Natural killer cell (primary cell): Measurements from ENCODE around the gene PATJ. TPM values are rescaled to one million over a fixed set of nuclear protein-coding genes. Genes with fewer than 3 reads are reported as not detected.
A peak's percentile ranks its signal among the peaks of the same experiment; 100 is the strongest.

ENCODE experiments used
- ATAC-seq, 3 donors: fragments of 150-1000 bp in 2 of 3; fragments of 200-7000 bp in 1 of 3; cut with Tn5 transposase; 1 replicate in 1 of 3; 2 replicates in 2 of 3; pipeline ENCODE4 v1.10.0; 2021; ENCODE audit warnings: mild to moderate bottlenecking in 2 of 3, moderate library complexity in 2 of 3
- DNase-seq, 2 donors: peaks; one replicate each; pipeline versions ENCODE4 v3.0.0 to v3.0.0-alpha.2; 2013 to 2021; ENCODE audit warnings: mixed read lengths in 1 of 2
- H3K27ac ChIP-seq: one replicate; pipeline ENCODE4 v1.5.1; 2013; ENCODE audit warnings: mild to moderate bottlenecking, low read length
- H3K27me3 ChIP-seq: one replicate; pipeline ENCODE4 v1.6.1; 2013; ENCODE audit warnings: low read length; ENCODE audit not compliant: control insufficient read depth, insufficient read depth
- H3K36me3 ChIP-seq: one replicate; pipeline ENCODE4 v1.6.1; 2013; ENCODE audit warnings: low read length; ENCODE audit not compliant: control insufficient read depth, insufficient read depth
- H3K4me1 ChIP-seq: one replicate; pipeline ENCODE4 v1.6.1; 2013; ENCODE audit warnings: low read length; ENCODE audit not compliant: control insufficient read depth, insufficient read depth
- H3K4me3 ChIP-seq: one replicate; pipeline ENCODE4 v1.5.1; 2013; ENCODE audit warnings: low read length
- H3K9me3 ChIP-seq: one replicate; pipeline ENCODE4 v1.6.1; 2013; ENCODE audit warnings: low read length; ENCODE audit not compliant: control insufficient read depth, insufficient read depth
- H3K27ac Mint-ChIP-seq, 2 donors: one replicate each; pipeline ENCODE4 v1.8.0; 2022; ENCODE audit warnings: mild to moderate bottlenecking in 2 of 2, mixed read lengths in 2 of 2, moderate library complexity in 1 of 2
- H3K27me3 Mint-ChIP-seq, 2 donors: one replicate each; pipeline ENCODE4 v1.8.0; 2022; ENCODE audit warnings: low read depth in 2 of 2, mixed read lengths in 2 of 2
- H3K36me3 Mint-ChIP-seq: one replicate; pipeline ENCODE4 v1.8.0; 2022; ENCODE audit warnings: mixed read lengths
- H3K4me1 Mint-ChIP-seq, 2 donors: one replicate each; pipeline ENCODE4 v1.8.0; 2022; ENCODE audit warnings: mixed read lengths in 2 of 2
- H3K4me3 Mint-ChIP-seq: one replicate; pipeline ENCODE4 v1.8.0; 2022; ENCODE audit warnings: mild to moderate bottlenecking, moderate library complexity, mixed read lengths
- H3K9me3 Mint-ChIP-seq, 2 donors: one replicate each; pipeline ENCODE4 v1.8.0; 2022; ENCODE audit warnings: mixed read lengths in 2 of 2
- WGBS: methylation state at CpG from one replicate; pipeline ENCODE4 v1.1.7; 2013; ENCODE audit warnings: missing lambda C conversion rate; ENCODE audit not compliant: insufficient coverage; 5-methylcytosine and 5-hydroxymethylcytosine counted together
- intact Hi-C: fragments of 100-400 bp; cut with micrococcal nuclease; formaldehyde crosslinking; loops from one replicate; pipeline ENCODE4 v1.14.2; 2022
- total RNA-seq, 4 donors: library from RNA; stranded (reverse); fragments of 120-200 nt in 1 of 4; gene quantifications; one replicate each; pipeline versions ENCODE4 v1.2.3 to v1.2.4, GENCODE V29; 2013 to 2022
- TF ChIP-seq, protein P1 (sequence below): fragments of 200-600 bp; IDR thresholded peaks from one replicate; pipeline ENCODE4 v1.8.0; 2022; ENCODE audit warnings: antibody characterized with exemption

The PATJ gene
- total RNA-seq, 3 donors from 2014 or later (not counting 1 experiment from before 2014, with no cell fraction given), result 15.0 to 18.5 (median 16.7) TPM

DNA sequence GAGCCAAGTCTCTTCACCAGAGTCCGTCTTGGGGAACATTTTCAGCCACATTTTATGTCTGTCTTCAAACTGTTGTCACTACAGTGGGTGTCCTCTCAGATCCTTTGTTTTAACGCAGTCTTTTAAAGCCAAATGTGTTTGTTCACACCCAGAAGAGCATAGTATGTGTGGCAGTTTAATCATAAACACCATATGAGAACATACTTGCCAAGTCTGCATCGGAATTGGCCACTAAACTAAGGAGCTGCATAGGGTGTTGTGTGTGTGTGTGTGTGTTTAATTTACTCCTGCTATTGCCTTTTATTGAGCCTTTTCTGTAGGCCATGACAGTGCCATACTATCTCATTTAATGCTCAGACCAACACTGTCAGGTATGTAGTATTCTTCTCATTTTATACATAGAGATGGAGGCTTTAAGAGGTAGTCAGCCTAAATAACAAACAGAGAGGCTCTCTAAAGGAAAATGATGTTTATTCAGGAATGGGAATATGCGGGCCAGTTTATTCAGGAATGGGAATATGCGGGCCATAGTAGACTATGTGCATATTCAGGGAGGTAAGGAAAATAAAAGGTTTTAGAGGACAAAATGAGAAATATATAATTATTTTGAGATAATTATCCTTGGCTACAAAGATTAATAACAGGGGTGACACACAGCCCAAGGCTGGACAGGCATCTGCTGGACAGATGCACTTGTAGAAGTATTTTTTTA is 384.5 kb downstream of the PATJ start:
- peaks cover 5% of the 10 kb centered on the region for H3K36me3 ChIP-seq
- H3K27ac ChIP-seq, result no peak overlapping the region
- H3K4me1 ChIP-seq, result no peaks in the 10 kb centered on the region
- Mint-ChIP-seq H3K4me1 (no peaks in the 10 kb centered on the region), H3K27ac (no peak overlapping the region), H3K27me3 (no peaks in the 10 kb centered on the region), H3K36me3 (no peaks in the 10 kb centered on the region), H3K4me3 (no peak overlapping the region), H3K9me3 (no peaks in the 10 kb centered on the region)
- no peaks in the 10 kb centered on the region for H3K27me3 ChIP-seq
- no peak for DNase-seq
- 97% methylated on average over 4 of the region's 5 CpGs for WGBS
- TF ChIP-seq, protein P1, sequence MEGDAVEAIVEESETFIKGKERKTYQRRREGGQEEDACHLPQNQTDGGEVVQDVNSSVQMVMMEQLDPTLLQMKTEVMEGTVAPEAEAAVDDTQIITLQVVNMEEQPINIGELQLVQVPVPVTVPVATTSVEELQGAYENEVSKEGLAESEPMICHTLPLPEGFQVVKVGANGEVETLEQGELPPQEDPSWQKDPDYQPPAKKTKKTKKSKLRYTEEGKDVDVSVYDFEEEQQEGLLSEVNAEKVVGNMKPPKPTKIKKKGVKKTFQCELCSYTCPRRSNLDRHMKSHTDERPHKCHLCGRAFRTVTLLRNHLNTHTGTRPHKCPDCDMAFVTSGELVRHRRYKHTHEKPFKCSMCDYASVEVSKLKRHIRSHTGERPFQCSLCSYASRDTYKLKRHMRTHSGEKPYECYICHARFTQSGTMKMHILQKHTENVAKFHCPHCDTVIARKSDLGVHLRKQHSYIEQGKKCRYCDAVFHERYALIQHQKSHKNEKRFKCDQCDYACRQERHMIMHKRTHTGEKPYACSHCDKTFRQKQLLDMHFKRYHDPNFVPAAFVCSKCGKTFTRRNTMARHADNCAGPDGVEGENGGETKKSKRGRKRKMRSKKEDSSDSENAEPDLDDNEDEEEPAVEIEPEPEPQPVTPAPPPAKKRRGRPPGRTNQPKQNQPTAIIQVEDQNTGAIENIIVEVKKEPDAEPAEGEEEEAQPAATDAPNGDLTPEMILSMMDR, result no peak
- intact Hi-C loops, result no loop called here
- no peak for ATAC-seq
- H3K9me3 ChIP-seq, result no peaks in the 10 kb centered on the region
- no peak overlapping the region for H3K4me3 ChIP-seq

DNA sequence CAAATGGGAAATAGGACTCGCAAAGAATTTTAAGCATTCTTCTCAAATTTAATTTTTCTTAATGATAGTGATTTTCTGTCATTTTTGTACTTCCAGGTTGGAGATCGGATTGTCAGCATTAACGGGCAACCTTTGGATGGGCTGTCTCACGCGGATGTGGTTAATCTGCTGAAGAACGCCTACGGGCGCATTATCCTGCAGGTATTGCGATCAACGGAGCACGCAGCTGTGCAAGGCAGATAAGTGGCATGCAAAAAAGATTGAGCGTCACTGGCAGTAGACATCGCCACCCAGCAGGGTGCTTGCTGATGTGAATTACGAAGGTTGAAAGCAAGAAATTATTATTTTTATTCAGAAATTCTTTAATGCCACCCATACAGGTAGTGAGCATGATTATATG is 386.5 kb downstream of the PATJ start:
- Histone ChIP-seq H3K9me3 (no peaks in the 10 kb centered on the region), H3K27me3 (no peaks in the 10 kb centered on the region), H3K4me1 (no peaks in the 10 kb centered on the region), H3K36me3 (peaks cover 5% of the 10 kb centered on the region), H3K27ac (no peak overlapping the region), H3K4me3 (no peak overlapping the region)
- DNase-seq (no peak), ATAC-seq (no peak)
- H3K4me3 Mint-ChIP-seq, result no peak overlapping the region
- WGBS, result 98% methylated on average over 13 of the region's 14 CpGs
- H3K36me3 Mint-ChIP-seq, result no peaks in the 10 kb centered on the region
- TF ChIP-seq, protein P1, result no peak
- intact Hi-C loops, result no loop called here
- H3K4me1 Mint-ChIP-seq, result no peaks in the 10 kb centered on the region
- no peaks in the 10 kb centered on the region for H3K27me3 Mint-ChIP-seq
- no peaks in the 10 kb centered on the region for H3K9me3 Mint-ChIP-seq
- H3K27ac Mint-ChIP-seq, result no peak overlapping the region

DNA sequence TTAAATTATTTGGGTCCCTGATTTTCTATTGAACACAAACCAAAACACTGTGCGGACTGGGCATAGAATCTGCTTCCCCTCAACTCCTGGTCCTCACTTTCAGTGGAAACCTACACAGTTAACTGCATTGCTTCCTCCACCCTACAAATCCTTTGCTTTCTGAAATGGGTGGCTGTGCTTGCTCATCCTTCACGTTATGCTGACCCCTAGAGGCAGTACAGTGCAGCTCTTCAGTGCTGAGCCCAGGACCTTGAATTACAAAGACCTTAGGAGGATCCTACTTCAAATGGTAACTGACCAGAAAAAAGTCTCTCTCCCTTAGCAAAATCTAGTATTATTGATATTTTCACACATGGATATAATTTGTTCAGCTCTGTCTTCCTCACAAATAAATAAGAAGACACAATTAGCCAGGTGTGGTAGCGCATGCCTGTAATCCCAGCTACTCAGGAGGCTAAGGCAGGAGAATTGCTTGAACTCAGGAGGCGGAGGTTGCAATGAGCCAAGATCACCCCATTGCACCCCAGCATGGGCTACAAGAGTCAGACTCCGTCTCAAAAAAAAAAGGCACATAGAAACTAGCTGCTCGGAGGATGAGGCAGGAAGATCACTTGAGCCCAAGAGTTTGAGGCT is 388.9 kb downstream of the PATJ start:
- H3K27me3 Mint-ChIP-seq, result no peaks in the 10 kb centered on the region
- no peaks in the 10 kb centered on the region for H3K9me3 ChIP-seq
- TF ChIP-seq, protein P1, result peak; percentile 58
- DNase-seq (peak in 1 of 2 donors; percentile 48), ATAC-seq (peak in 2 of 3 donors; percentile 67 to 69)
- no peaks in the 10 kb centered on the region for H3K4me1 Mint-ChIP-seq
- 91% methylated on average over 6 of the region's 6 CpGs for WGBS
- H3K27ac Mint-ChIP-seq, result no peak overlapping the region
- no peaks in the 10 kb centered on the region for H3K36me3 Mint-ChIP-seq
- no peaks in the 10 kb centered on the region for H3K9me3 Mint-ChIP-seq
- no peak overlapping the region for H3K4me3 Mint-ChIP-seq
- H3K4me3 ChIP-seq, result no peak overlapping the region
- no peaks in the 10 kb centered on the region for H3K4me1 ChIP-seq
- no peaks in the 10 kb centered on the region for H3K27me3 ChIP-seq
- H3K36me3 ChIP-seq, result peaks cover 5% of the 10 kb centered on the region
- intact Hi-C loops, result no loop called here
- H3K27ac ChIP-seq, result no peak overlapping the region
